Neural progenitor cell (in vitro differentiated cells): ENCODE results near the gene PEX3.

ENCODE experiments used
- CTCF ChIP-seq: fragments of 200-600 bp; sonication (generic); IDR thresholded peaks from 2 replicates; pipeline ENCODE4 v1.5.1; 2017; ENCODE audit warnings: antibody characterized with exemption, mild to moderate bottlenecking
- EZH2 ChIP-seq: fragments of 200-600 bp; sonication (generic); IDR thresholded peaks from 2 replicates; pipeline ENCODE4 v1.6.1; 2017; ENCODE audit warnings: antibody characterized with exemption, mild to moderate bottlenecking, moderate library complexity
- EZH2phosphoT487 ChIP-seq: fragments of 200-600 bp; sonication (generic); IDR thresholded peaks from 2 replicates; pipeline ENCODE4 v1.6.1; 2017; ENCODE audit warnings: antibody characterized with exemption

- TF ChIP-seq CTCF (no peak), EZH2 (no peak), EZH2phosphoT487 (no peak)
These were observed 54.9 kb downstream of the PEX3 start for GRCh38 chr6:143505537-143505936.
